H1 (cell line): ENCODE data around the gene ACSL6. TPM values are rescaled to one million over a fixed set of nuclear protein-coding genes. Genes with fewer than 3 reads are reported as not detected.

Experiments
- CTCF ChIA-PET: fragments of 300-600 bp; sonication (Branson Sonifier 250); formaldehyde crosslinking; loops from one replicate; lab custom pipeline; 2021; ENCODE audit not compliant: partially characterized antibody; lab: Charles Lee
- POLR2A ChIA-PET: fragments of 300-600 bp; sonication (Branson Sonifier 250); formaldehyde crosslinking; loops from one replicate; lab custom pipeline; 2021; ENCODE audit warnings: inconsistent platforms; ENCODE audit not compliant: partially characterized antibody; lab: Charles Lee
- DNase-seq, 2 experiments: peaks; one replicate each; pipeline versions ENCODE4 v3.0.0 to v3.0.0-alpha.2; 2010 to 2022; ENCODE audit warnings: low spot score in 2 of 2, low read depth in 1 of 2, mixed read lengths in 1 of 2
- FAIRE-seq: peaks from 2 replicates; lab custom pipeline; 2011; peaks lifted over from hg19 to GRCh38; lab: Jason Lieb, UNC
- H2AFZ ChIP-seq: 2 replicates; pipeline ENCODE4 v1.8.1; 2012; ENCODE audit warnings: low read length, inconsistent platforms
- H2AK5ac ChIP-seq: 2 replicates; pipeline ENCODE4 v1.6.1; 2013; ENCODE audit warnings: low read depth, low read length
- H2BK120ac ChIP-seq: replicated peaks from 2 replicates; pipeline ENCODE3; 2013; ENCODE audit warnings: low read depth, low read length, inconsistent platforms
- H2BK12ac ChIP-seq: 2 replicates; pipeline ENCODE4 v1.6.1; 2013; ENCODE audit warnings: low read depth, low read length
- H2BK15ac ChIP-seq: 2 replicates; pipeline ENCODE4 v1.6.1; 2013; ENCODE audit warnings: low read length
- H2BK20ac ChIP-seq: 2 replicates; pipeline ENCODE4 v1.6.1; 2013; ENCODE audit warnings: low read length
- H2BK5ac ChIP-seq: 2 replicates; pipeline ENCODE4 v1.6.1; 2013; ENCODE audit warnings: low read depth, low read length
- H3K14ac ChIP-seq: 2 replicates; pipeline ENCODE4 v1.6.1; 2013; ENCODE audit warnings: inconsistent platforms; ENCODE audit not compliant: insufficient read length
- H3K18ac ChIP-seq: 2 replicates; pipeline ENCODE4 v1.6.1; 2013; ENCODE audit warnings: low read length; ENCODE audit errors: extremely low read depth
- H3K23ac ChIP-seq: 2 replicates; pipeline ENCODE4 v1.6.1; 2013; ENCODE audit warnings: inconsistent platforms; ENCODE audit not compliant: insufficient read length
- H3K23me2 ChIP-seq: 2 replicates; pipeline ENCODE4 v1.6.1; 2013; ENCODE audit warnings: low read depth, low read length
- H3K27ac ChIP-seq: 2 replicates; pipeline ENCODE4 v1.6.1; 2011; ENCODE audit warnings: low read depth, low read length, inconsistent platforms
- H3K27me3 ChIP-seq, 4 experiments: replicated peaks in 1 of 4; 1 replicate in 1 of 4; 2 replicates in 3 of 4; pipeline versions ENCODE4 v1.6.1 to v1.8.1; 2011 to 2013; ENCODE audit warnings: low read length in 3 of 4, mild to moderate bottlenecking in 3 of 4, inconsistent platforms in 2 of 4, mixed read lengths in 2 of 4, moderate library complexity in 1 of 4; ENCODE audit not compliant: control insufficient read depth in 3 of 4, insufficient read depth in 3 of 4; ENCODE audit errors: extremely low read depth in 1 of 4
- H3K36me3 ChIP-seq, 4 experiments: 2 replicates each; pipeline versions ENCODE4 v1.6.1 to v1.8.1; 2011 to 2013; ENCODE audit warnings: mild to moderate bottlenecking in 4 of 4, low read length in 3 of 4, moderate library complexity in 2 of 4, control low read depth in 1 of 4, inconsistent platforms in 1 of 4; ENCODE audit not compliant: insufficient read depth in 4 of 4, control insufficient read depth in 2 of 4
- H3K4ac ChIP-seq: replicated peaks from 2 replicates; pipeline ENCODE3; 2013; ENCODE audit warnings: low read length, low read depth, mixed read lengths, inconsistent platforms; ENCODE audit not compliant: insufficient read length
- H3K4me1 ChIP-seq, 4 experiments: replicated peaks in 1 of 4; 1 replicate in 1 of 4; 2 replicates in 3 of 4; pipeline versions ENCODE4 v1.6.1 to v1.8.1; 2011 to 2013; ENCODE audit warnings: low read length in 3 of 4, inconsistent platforms in 2 of 4, mixed read lengths in 1 of 4; ENCODE audit not compliant: insufficient read depth in 4 of 4, control insufficient read depth in 3 of 4
- H3K4me2 ChIP-seq, 2 experiments: 2 replicates each; pipeline versions ENCODE4 v1.6.1 to v1.8.1; 2011 to 2013; ENCODE audit warnings: low read depth in 2 of 2, low read length in 2 of 2, control low read depth in 1 of 2, inconsistent platforms in 1 of 2, mild to moderate bottlenecking in 1 of 2; ENCODE audit not compliant: insufficient read depth in 1 of 2
- H3K4me3 ChIP-seq, 4 experiments: fragments of 200-600, 300-600 bp in 1 of 4; sonication (generic), shearing (Covaris generic), sonication (Bioruptor Twin) in 1 of 4; 2 replicates each; pipeline versions ENCODE4 v1.5.1 to v1.8.1; 2011 to 2016; ENCODE audit warnings: low read length in 4 of 4, low read depth in 3 of 4, control low read depth in 2 of 4, inconsistent platforms in 2 of 4, mild to moderate bottlenecking in 2 of 4, mixed read lengths in 1 of 4, moderate library complexity in 1 of 4; ENCODE audit not compliant: insufficient read depth in 2 of 4; ENCODE audit errors: extremely low read depth in 1 of 4
- H3K56ac ChIP-seq: replicated peaks from 2 replicates; pipeline ENCODE3; 2013; ENCODE audit warnings: low read depth, mild to moderate bottlenecking, mixed read lengths, low read length, inconsistent platforms; ENCODE audit not compliant: insufficient read length
- H3K79me1 ChIP-seq: 2 replicates; pipeline ENCODE4 v1.6.1; 2013; ENCODE audit warnings: low read depth, low read length, control low read depth
- H3K79me2 ChIP-seq, 2 experiments: 2 replicates each; pipeline versions ENCODE4 v1.6.1 to v1.8.1; 2012 to 2013; ENCODE audit warnings: low read length in 2 of 2, mild to moderate bottlenecking in 2 of 2, inconsistent platforms in 1 of 2; ENCODE audit not compliant: insufficient read depth in 2 of 2, control insufficient read depth in 1 of 2
- H3K9ac ChIP-seq, 4 experiments: replicated peaks in 1 of 4; 1 replicate in 1 of 4; 2 replicates in 3 of 4; pipeline versions ENCODE4 v1.6.1 to v1.8.1; 2011 to 2013; ENCODE audit warnings: low read depth in 3 of 4, low read length in 3 of 4, control low read depth in 2 of 4, mild to moderate bottlenecking in 2 of 4, moderate library complexity in 2 of 4, inconsistent platforms in 1 of 4; ENCODE audit errors: extremely low read depth in 1 of 4
- H3K9me3 ChIP-seq, 2 experiments: 2 replicates each; pipeline versions ENCODE4 v1.6.1 to v1.8.1; 2012 to 2013; ENCODE audit warnings: mild to moderate bottlenecking in 2 of 2, moderate library complexity in 2 of 2, control low read depth in 1 of 2, inconsistent platforms in 1 of 2, low read depth in 1 of 2, low read length in 1 of 2, mixed read lengths in 1 of 2; ENCODE audit not compliant: insufficient read depth in 2 of 2
- H4K20me1 ChIP-seq, 2 experiments: replicated peaks in 1 of 2; 2 replicates each; pipeline versions ENCODE3 to v1.8.1; 2011 to 2013; ENCODE audit warnings: inconsistent platforms in 2 of 2, low read length in 2 of 2, mild to moderate bottlenecking in 1 of 2; ENCODE audit not compliant: insufficient read depth in 2 of 2, control insufficient read depth in 1 of 2
- H4K5ac ChIP-seq: 2 replicates; pipeline ENCODE4 v1.6.1; 2013; ENCODE audit warnings: low read length, low read depth, mixed read lengths, inconsistent platforms; ENCODE audit not compliant: insufficient read length
- H4K8ac ChIP-seq: 2 replicates; pipeline ENCODE4 v1.8.0; 2013; ENCODE audit warnings: mild to moderate bottlenecking, moderate library complexity, low read length, inconsistent platforms; ENCODE audit not compliant: insufficient read depth; ENCODE audit errors: extremely low read depth
- H4K91ac ChIP-seq: replicated peaks from 2 replicates; pipeline ENCODE3; 2013; ENCODE audit warnings: low read length, mixed read lengths, inconsistent platforms; ENCODE audit not compliant: insufficient read length
- JUN ChIP-seq: IDR thresholded peaks from 2 replicates; pipeline ENCODE4 v1.6.1; 2011; ENCODE audit warnings: low read depth, mild to moderate bottlenecking, improper control_type of control experiment, low read length
- TCF12 ChIP-seq: IDR thresholded peaks from 2 replicates; pipeline ENCODE4 v1.6.1; 2011; ENCODE audit warnings: low read depth, mild to moderate bottlenecking, low read length
- USF2 ChIP-seq: IDR thresholded peaks from 2 replicates; pipeline ENCODE4 v1.6.1; 2011; ENCODE audit warnings: low read length, improper control_type of control experiment
- polyA plus RNA-seq, 7 experiments: library from polyadenylated mRNA; depleted of rRNA in 3 of 7; stranded (reverse) in 5 of 7; unstranded in 2 of 7; fragments of >200 nt in 5 of 7; fragments of 200-250 nt in 2 of 7; gene quantifications; 1 replicate in 5 of 7; 2 replicates in 1 of 7; 4 replicates in 1 of 7; pipeline versions ENCODE4 v1.2.1 to v1.2.3, GENCODE V29; 2011 to 2013; ENCODE audit warnings: missing spikeins in 2 of 7, mixed read lengths in 2 of 7
- total RNA-seq: library from RNA; stranded (reverse); fragmentation: NEBNext Ultra II Directional; extraction: Animal tissue kit (Norgen Biotek cat#: 25700); gene quantifications from 2 replicates; pipeline ENCODE4 v1.2.1, GENCODE V29; 2021

The ACSL6 gene
- total and polyA plus RNA-seq, 2 of the 8 experiments (the other 6 are each of a cell fraction or from before 2014, with no cell fraction given), result 2.3 to 2.4 TPM

DNA sequence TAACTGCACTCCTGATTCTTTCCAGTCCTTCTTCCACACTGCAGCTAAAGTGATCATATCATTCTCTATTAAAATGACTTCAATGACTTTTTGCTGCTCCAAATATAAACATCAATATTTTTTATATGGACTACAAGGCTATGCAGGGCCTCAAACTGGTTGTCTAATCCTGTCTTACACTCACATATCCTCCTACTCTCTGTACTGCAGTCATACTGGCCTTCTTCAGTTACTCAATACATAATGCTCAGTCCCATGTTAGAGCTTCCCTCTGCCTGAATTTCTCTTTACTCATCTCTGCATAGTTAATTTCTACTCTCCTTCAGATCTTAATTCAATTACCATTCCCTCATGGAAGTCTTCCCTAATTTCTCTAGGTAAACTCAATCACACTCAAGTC is 69.4 kb downstream of the ACSL6 start:
- H4K20me1 ChIP-seq, result no peaks in the 10 kb centered on the region
- H3K23me2 ChIP-seq, result no peaks in the 10 kb centered on the region
- no peak overlapping the region for H2AFZ ChIP-seq
- H4K8ac ChIP-seq, result no peak overlapping the region
- no peaks in the 10 kb centered on the region; a peak in 1 of 7 replicates for H3K4me1 ChIP-seq
- TF ChIP-seq JUN, result no peak
- TF ChIP-seq USF2, result no peak
- no peak for TF ChIP-seq TCF12
- CTCF ChIA-PET, result no interaction called here
- no peak overlapping the region for H3K4me3 ChIP-seq
- H3K4ac ChIP-seq, result no peak overlapping the region
- H3K36me3 ChIP-seq, result no peaks in the 10 kb centered on the region
- H3K14ac ChIP-seq, result no peak overlapping the region
- no peak overlapping the region for H3K9ac ChIP-seq
- H2BK5ac ChIP-seq, result no peak overlapping the region
- H3K23ac ChIP-seq, result no peak overlapping the region
- H4K5ac ChIP-seq, result no peak overlapping the region
- DNase-seq (no peak), FAIRE-seq (no peak)
- H2BK15ac ChIP-seq, result no peak overlapping the region
- H2AK5ac ChIP-seq, result no peak overlapping the region
- no peaks in the 10 kb centered on the region for H3K27me3 ChIP-seq
- H3K56ac ChIP-seq, result no peak overlapping the region
- H2BK120ac ChIP-seq, result no peak overlapping the region
- H3K9me3 ChIP-seq, result no peaks in the 10 kb centered on the region
- no peak overlapping the region for H3K4me2 ChIP-seq
- no peaks in the 10 kb centered on the region for H3K79me1 ChIP-seq
- H3K18ac ChIP-seq, result no peak overlapping the region
- H2BK20ac ChIP-seq, result no peak overlapping the region
- no peaks in the 10 kb centered on the region for H3K79me2 ChIP-seq
- H2BK12ac ChIP-seq, result no peak overlapping the region
- H4K91ac ChIP-seq, result no peak overlapping the region
- POLR2A ChIA-PET, result no interaction called here
- H3K27ac ChIP-seq, result no peak overlapping the region
